SK-N-SH treated with all-trans-retinoic acid at 6 μM for 48 hours (cell line): ENCODE results near the gene SLC8A2.

ENCODE experiments used
- BACH2 ChIP-seq: fragments of 250-450 bp; sonication (Bioruptor Pico); IDR thresholded peaks from 2 replicates; pipeline ENCODE4 v1.9.0; 2021; ENCODE audit warnings: mild to moderate bottlenecking, borderline replicate concordance
- CSDC2 ChIP-seq: fragments of 250-450 bp; sonication (Bioruptor Pico); IDR thresholded peaks from 2 replicates; pipeline ENCODE4 v1.5.0; 2020; ENCODE audit warnings: mild to moderate bottlenecking, moderate library complexity
- CSRNP3 ChIP-seq: fragments of 250-450 bp; sonication (Bioruptor Pico); IDR thresholded peaks from 2 replicates; pipeline ENCODE4 v1.5.1; 2021; ENCODE audit warnings: mild to moderate bottlenecking, moderate library complexity
- OSR1 ChIP-seq: fragments of 250-450 bp; sonication (Bioruptor Pico); IDR thresholded peaks from 2 replicates; pipeline ENCODE4 v1.8.0; 2022; ENCODE audit warnings: moderate library complexity, mild to moderate bottlenecking, inconsistent platforms
- PATZ1 ChIP-seq: fragments of 250-450 bp; sonication (Bioruptor Pico); IDR thresholded peaks from 2 replicates; pipeline ENCODE4 v1.8.0; 2020; ENCODE audit warnings: mild to moderate bottlenecking, moderate library complexity, borderline replicate concordance
- POU6F1 ChIP-seq: fragments of 250-450 bp; sonication (Bioruptor Pico); IDR thresholded peaks from 2 replicates; pipeline ENCODE4 v1.8.0; 2021; ENCODE audit warnings: low read depth, mild to moderate bottlenecking, moderate library complexity, borderline replicate concordance
- RARB ChIP-seq: fragments of 250-450 bp; sonication (Bioruptor Pico); IDR thresholded peaks from 2 replicates; pipeline ENCODE4 v1.8.0; 2021; ENCODE audit warnings: mild to moderate bottlenecking, moderate library complexity
- ZC3H10 ChIP-seq: fragments of 250-450 bp; sonication (Bioruptor Pico); IDR thresholded peaks from 2 replicates; pipeline ENCODE4 v1.5.1; 2021; ENCODE audit warnings: mild to moderate bottlenecking, moderate library complexity
- ZFP3 ChIP-seq: fragments of 250-450 bp; sonication (Bioruptor Pico); IDR thresholded peaks from 2 replicates; pipeline ENCODE4 v1.5.0; 2020; ENCODE audit warnings: mild to moderate bottlenecking, moderate library complexity
- ZFP30 ChIP-seq: fragments of 450-650 bp; formaldehyde crosslinking; IDR thresholded peaks from 2 replicates; pipeline ENCODE4 v1.5.0; 2022; ENCODE audit warnings: mild to moderate bottlenecking, moderate library complexity
- ZNF8 ChIP-seq: fragments of 450-650 bp; formaldehyde crosslinking; IDR thresholded peaks from 2 replicates; pipeline ENCODE4 v1.5.0; 2020; ENCODE audit warnings: mild to moderate bottlenecking, moderate library complexity

GRCh38 chr19:47447470-47448359 is 24.0 kb downstream of the SLC8A2 start:
- TF ChIP-seq ZNF8 (CRISPR knock-in tag) (no peak), CSRNP3 (CRISPR knock-in tag) (no peak), ZFP3 (CRISPR knock-in tag) (no peak), POU6F1 (no peak), CSDC2 (CRISPR knock-in tag) (no peak), OSR1 (CRISPR knock-in tag) (no peak), PATZ1 (CRISPR knock-in tag) (no peak), BACH2 (CRISPR knock-in tag) (no peak), ZC3H10 (CRISPR knock-in tag) (no peak), RARB (CRISPR knock-in tag) (no peak), ZFP30 (CRISPR knock-in tag) (no peak)
